Measurements from ENCODE around the gene CDH22. TPM values are rescaled to one million over a fixed set of nuclear protein-coding genes. Genes with fewer than 3 reads are reported as not detected.

CDH22 gene
- total and polyA plus RNA-seq, 12 donors = 0.04 to 11.0 (median 0.64) TPM

DNA sequence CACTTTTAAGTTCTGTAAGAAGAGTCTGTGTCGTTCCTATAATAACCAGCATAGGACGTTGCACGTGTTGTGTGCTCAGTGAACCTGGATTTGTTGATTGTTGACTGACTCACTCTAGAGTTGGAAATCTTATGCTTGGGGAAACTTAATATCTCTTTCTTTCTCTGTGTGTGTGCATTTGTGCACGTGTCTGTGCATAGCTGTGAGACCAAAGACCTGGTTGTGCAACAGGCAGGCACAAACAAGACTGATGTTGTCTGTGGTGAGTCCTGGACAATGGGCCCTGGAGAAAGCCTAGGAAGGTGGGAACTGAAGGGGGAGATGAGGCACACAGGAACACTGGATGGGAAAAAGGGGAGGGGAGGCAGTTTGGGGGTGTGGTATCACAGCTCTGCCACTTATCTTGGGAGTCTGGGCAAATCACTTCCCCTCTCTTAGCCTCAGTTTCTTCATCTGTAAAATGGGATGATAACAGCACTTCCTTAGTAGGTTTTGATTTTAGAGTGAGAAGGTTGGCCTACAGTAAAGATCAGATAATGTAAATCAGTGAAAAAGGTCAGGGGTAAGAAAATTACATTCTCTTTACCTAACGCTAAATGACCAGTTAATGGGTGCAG lies 181.8 kb downstream of the CDH22 start:
- 82 to 86% methylated on average over 5 of the region's 5 CpGs for WGBS, 2 donors
- Histone ChIP-seq H3K36me3 (peaks cover 0 to 73% (median 13%) of the 10 kb centered on the region in 9 donors), H3K27ac (no peak overlapping the region), H3K27me3 (peaks cover 0 to 17% (median 0%) of the 10 kb centered on the region in 7 donors), H3K4me3 (no peak overlapping the region), H3K9me3 (no peaks in the 10 kb centered on the region), H3K4me1 (peaks cover 0 to 30% (median 24%) of the 10 kb centered on the region in 9 donors)
- ATAC-seq (no peak), DNase-seq (no peak)
- intact Hi-C loops (cut with DNase I) = no loop called here
- TF ChIP-seq, protein P1, sequence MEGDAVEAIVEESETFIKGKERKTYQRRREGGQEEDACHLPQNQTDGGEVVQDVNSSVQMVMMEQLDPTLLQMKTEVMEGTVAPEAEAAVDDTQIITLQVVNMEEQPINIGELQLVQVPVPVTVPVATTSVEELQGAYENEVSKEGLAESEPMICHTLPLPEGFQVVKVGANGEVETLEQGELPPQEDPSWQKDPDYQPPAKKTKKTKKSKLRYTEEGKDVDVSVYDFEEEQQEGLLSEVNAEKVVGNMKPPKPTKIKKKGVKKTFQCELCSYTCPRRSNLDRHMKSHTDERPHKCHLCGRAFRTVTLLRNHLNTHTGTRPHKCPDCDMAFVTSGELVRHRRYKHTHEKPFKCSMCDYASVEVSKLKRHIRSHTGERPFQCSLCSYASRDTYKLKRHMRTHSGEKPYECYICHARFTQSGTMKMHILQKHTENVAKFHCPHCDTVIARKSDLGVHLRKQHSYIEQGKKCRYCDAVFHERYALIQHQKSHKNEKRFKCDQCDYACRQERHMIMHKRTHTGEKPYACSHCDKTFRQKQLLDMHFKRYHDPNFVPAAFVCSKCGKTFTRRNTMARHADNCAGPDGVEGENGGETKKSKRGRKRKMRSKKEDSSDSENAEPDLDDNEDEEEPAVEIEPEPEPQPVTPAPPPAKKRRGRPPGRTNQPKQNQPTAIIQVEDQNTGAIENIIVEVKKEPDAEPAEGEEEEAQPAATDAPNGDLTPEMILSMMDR (IDR thresholded peaks at IDR 0.05) = no peak

Other genes with a start within 250 kb of the CDH22 start
- 10 to 100 TPM; 10.3 to 22.5 (median 11.6) TPM for gene NCOA5, start 218.5 kb downstream of the CDH22 start, total RNA-seq
- gene NCOA5, start 218.5 kb downstream of the CDH22 start, polyA plus RNA-seq = 1 to 10 TPM; 7.6 to 8.4 TPM
- 10 to 100 TPM in 1 of 10 donors, 1 to 10 TPM in 9; 2.6 to 25.0 (median 5.9) TPM for gene CD40, start 190.2 kb downstream of the CDH22 start, total RNA-seq
- 1 to 10 TPM; 7.9 to 9.3 TPM for gene CD40, start 190.2 kb downstream of the CDH22 start, polyA plus RNA-seq
- 10 to 100 TPM; 23.6 to 46.0 (median 28.9) TPM for gene ELMO2, start 98.1 kb upstream of the CDH22 start, total RNA-seq
- 10 to 100 TPM; 17.2 to 20.2 TPM for gene ELMO2, start 98.1 kb upstream of the CDH22 start, polyA plus RNA-seq
- gene ZNF334, start 205.1 kb upstream of the CDH22 start, total RNA-seq = 1 to 10 TPM in 9 of 10 donors, under 1 TPM in 1; 0.70 to 3.0 (median 1.6) TPM
- gene ZNF334, start 205.1 kb upstream of the CDH22 start, polyA plus RNA-seq = 1 to 10 TPM in 1 of 2 donors, under 1 TPM in 1; 0.64 to 2.9 TPM
- gene OCSTAMP, start 242.2 kb upstream of the CDH22 start, total RNA-seq = not detected
- not detected for gene OCSTAMP, start 242.2 kb upstream of the CDH22 start, polyA plus RNA-seq

All from heart right ventricle (tissue), 16 donors.